Measurements from ENCODE around the gene A4GALT.
"Not testable (repeated sequence)": the region's sequence is repeated elsewhere in the genome, so short reads cannot be mapped to it uniquely, and the experiment has no call there.

The A4GALT gene

GRCh38 chr22:42679691-42680090 lies 41.0 kb downstream of the A4GALT start:
- DNase-seq, result no peak

GRCh38 chr22:42678894-42679293 lies 41.8 kb downstream of the A4GALT start:
- no peak for DNase-seq

GRCh38 chr22:42677936-42678335 lies 42.7 kb downstream of the A4GALT start:
- DNase-seq, result not testable (repeated sequence)

- no peak for DNase-seq
Measured at GRCh38 chr22:42676059-42676607, 44.5 kb downstream of the A4GALT start.

- DNase-seq, result no peak
Measured at GRCh38 chr22:42673898-42674401, 46.7 kb downstream of the A4GALT start.

GRCh38 chr22:42673071-42673470 lies 47.6 kb downstream of the A4GALT start:
- DNase-seq, result not testable (repeated sequence)

GRCh38 chr22:42670921-42671709 lies 49.6 kb downstream of the A4GALT start:
- no peak for DNase-seq

GRCh38 chr22:42670046-42670445 lies 50.6 kb downstream of the A4GALT start:
- no peak for DNase-seq

GRCh38 chr22:42666393-42666792 lies 54.3 kb downstream of the A4GALT start:
- DNase-seq, result not testable (repeated sequence)

GRCh38 chr22:42664976-42665831 lies 55.5 kb downstream of the A4GALT start:
- DNase-seq, result no peak

GRCh38 chr22:42661985-42662831 lies 58.5 kb downstream of the A4GALT start:
- peak; percentile 81 for DNase-seq

- no peak for DNase-seq
Measured at GRCh38 chr22:42656578-42656977, 64.1 kb downstream of the A4GALT start.

GRCh38 chr22:42655693-42656092 lies 65.0 kb downstream of the A4GALT start:
- DNase-seq, result no peak

GRCh38 chr22:42654436-42655073 lies 66.1 kb downstream of the A4GALT start:
- no peak for DNase-seq

GRCh38 chr22:42653999-42654398 lies 66.7 kb downstream of the A4GALT start:
- no peak for DNase-seq

- no peak for DNase-seq
Measured at GRCh38 chr22:42651134-42651533, 69.5 kb downstream of the A4GALT start.

GRCh38 chr22:42649246-42650099 lies 71.2 kb downstream of the A4GALT start, which contains the start of gene CYB5R3:
Gene CYB5R3, minus strand, starts transcription at chr22:42649392. Its CDS starts 77 bp downstream, at chr22:42649315.
- DNase-seq, result peak; percentile 81

- DNase-seq, result peak; percentile 54
Measured at GRCh38 chr22:42648368-42649245, 72.1 kb downstream of the A4GALT start.

GRCh38 chr22:42648017-42648367 lies 72.7 kb downstream of the A4GALT start:
- DNase-seq, result no peak
